GM21381 (cell line): ENCODE results near the gene GLCE.
"Not testable (repeated sequence)": the region's sequence is repeated elsewhere in the genome, so short reads cannot be mapped to it uniquely, and the experiment has no call there.

Experiments
- ATAC-seq: cut with Tn5 transposase; IDR thresholded peaks from one replicate; pipeline ENCODE4 v1.9.1; 2021; ENCODE audit warnings: mild to moderate bottlenecking, moderate library complexity; ENCODE audit not compliant: unreplicated experiment

Gene GLCE

DNA sequence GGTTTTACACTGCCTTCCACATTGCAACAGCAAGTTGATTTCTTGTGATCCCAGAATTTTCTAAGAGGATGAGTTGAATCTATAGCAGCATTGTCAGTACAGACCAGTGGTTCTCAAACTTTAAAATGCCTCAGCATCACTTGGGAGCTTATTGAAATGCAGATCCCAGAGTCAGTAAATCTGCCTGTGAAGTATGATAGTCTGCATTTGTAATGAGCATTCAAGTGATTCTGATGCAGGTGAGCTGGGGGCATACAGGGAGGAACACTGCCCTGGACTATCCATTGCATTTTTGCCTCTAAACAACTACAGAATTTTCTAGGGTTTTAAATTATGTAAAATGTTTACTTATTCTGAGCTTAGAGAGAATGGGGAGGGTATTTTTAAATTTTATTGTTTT, 110.8 kb downstream of the GLCE start:
- ATAC-seq: no peak

DNA sequence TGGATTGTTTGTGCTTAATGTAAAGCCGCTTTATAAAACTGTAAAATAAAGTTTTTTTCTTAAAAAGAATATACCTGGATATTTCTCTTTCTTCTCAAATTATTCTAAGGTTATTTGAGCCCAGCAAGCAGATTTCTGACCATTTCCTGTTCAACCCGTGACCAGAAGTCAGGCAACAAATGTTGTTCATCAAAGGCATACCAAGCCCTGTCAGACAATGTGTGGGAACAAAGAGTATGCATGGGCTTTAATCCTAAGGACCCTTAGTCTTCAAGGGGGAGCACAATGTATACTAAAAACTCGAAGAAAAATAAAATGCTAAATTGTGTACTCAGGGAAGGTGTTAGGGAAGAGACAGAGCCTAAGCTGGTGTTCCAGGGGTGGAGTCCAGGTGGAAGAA, 111.7 kb downstream of the GLCE start:
- no peak for ATAC-seq

DNA sequence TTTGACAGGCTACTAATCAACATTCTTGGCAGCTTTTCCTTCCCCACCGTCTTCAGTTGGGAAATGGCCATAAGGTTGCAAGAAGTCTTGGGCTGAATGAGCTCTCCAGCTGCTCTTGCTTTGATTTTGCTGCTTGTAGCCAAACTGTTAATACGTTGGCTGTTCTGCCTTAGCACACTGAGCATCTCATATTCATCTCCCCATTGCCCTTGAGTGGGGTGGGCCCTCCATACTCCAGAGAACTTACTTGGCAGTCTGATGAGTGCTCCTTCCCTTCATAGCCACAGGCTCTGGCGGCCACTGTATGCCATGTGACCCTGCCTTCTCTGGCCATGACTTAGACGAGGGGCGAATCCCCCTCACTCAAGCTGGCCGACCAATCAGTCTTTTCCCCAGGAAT, 112.5 kb downstream of the GLCE start:
- ATAC-seq: no peak

DNA sequence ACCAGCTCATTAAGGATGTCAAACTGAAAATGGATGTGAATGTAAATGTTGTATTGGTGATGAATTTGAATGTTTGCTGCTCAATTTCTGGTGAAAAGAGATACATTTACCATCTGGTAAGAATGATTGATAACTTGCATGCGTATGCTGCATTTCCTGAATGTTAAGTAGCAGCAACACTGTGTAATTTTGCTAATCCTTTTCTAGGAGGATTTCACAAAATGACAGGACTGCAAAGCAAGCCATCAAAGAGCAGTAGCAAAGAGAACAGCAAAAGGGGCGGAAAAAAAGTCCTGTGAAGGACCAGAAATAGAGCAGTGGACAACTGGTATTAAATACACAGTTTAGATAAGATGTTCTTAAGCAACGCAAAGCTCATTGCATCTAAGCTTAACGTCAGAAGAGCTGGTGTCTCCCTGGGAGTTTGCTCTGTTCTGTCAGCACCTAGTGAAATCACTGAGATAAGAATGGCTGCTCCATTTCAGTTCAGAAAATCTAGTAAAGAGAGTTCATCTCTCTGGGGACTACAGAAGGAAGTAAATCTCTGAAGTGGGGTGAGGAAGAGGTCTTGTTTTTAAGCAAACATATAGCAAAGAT, 114.7 kb downstream of the GLCE start:
- no peak for ATAC-seq

DNA sequence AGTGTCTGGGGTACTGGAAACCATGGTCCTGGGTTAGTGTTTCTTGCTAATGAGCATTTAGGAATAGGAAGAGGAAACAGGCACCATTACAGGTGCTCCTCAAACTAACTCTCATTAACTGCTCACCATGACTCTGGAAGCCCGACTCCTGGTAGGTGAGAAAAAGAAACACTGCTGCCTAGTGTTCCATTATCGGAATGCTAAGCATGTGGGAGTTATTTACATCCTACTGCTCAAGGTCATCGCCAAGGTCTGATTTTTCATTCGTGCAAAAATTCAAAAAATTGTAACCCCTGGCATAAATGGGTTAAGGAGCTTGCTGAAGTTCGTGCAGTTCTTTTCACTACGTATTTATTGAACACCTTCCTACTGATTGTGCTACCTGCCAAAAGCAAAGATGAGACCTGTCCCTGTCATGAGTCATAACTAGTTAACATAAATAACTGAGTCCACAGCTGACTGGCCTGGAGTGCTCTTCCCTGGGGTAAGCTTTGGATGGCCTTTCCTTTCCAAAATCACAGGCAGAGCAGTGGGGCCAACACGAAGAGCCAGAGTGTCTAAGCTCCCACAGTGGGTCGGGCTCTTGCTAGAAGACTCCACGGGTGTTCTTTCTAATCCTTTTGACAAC, 115.6 kb downstream of the GLCE start:
- no peak for ATAC-seq

DNA sequence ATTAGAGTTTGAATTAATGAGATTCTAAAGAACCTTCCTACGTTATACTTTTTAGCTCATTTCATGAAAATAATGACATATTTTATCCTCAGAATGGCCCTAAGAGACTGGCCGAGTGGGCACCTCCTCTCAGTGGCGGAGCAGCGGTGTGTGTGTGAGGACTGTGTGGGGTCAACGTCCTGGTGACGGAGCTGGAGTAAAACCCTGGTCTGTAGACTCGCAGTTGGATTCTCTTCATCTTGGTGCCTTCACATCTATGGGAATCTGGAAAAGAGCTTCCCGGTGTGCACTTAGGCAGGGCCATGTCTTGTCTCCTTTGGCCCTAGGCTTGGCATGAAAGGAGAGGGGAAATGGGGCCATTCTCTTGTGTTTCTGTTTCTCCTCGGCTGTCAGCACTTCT, 116.9 kb downstream of the GLCE start:
- no peak for ATAC-seq

DNA sequence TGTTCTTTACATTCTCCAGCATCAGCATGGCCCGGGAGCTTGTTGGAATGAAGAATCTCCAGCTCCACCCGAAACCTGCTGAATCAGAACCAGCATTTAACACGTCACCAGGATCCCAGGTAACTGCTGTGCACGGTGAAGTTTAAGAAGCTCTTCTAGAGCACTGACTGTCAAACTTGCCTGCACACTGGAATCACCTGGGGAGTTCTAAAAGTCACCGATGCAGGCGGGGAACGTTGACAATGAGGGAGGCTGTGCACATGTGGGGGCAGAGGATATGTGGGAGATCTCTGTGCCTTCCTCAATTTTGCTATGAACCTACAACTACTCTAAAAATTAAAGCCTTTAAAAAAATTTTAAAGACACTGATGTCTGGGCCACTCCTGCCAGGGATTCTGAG, 119.2 kb downstream of the GLCE start:
- no peak for ATAC-seq

DNA sequence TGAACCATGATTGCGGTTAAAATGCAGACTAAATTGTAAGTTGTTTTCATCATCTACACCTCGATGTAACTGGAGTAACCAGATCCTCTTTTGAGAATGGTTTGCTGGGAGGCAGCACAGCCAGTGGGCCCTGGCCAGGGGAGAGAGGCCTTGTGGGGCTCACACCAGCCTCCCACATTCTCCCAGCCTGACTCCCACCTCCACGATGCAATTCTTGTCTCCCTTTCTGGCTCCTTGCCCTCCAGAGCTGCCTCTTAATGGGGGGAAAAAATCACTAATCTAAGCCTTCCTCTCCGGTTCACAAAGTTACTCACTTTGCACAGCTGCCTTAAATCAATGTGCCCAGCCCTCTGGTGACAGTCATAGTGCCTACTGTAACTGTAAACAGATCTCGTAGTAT, 120.3 kb downstream of the GLCE start:
- no peak for ATAC-seq

DNA sequence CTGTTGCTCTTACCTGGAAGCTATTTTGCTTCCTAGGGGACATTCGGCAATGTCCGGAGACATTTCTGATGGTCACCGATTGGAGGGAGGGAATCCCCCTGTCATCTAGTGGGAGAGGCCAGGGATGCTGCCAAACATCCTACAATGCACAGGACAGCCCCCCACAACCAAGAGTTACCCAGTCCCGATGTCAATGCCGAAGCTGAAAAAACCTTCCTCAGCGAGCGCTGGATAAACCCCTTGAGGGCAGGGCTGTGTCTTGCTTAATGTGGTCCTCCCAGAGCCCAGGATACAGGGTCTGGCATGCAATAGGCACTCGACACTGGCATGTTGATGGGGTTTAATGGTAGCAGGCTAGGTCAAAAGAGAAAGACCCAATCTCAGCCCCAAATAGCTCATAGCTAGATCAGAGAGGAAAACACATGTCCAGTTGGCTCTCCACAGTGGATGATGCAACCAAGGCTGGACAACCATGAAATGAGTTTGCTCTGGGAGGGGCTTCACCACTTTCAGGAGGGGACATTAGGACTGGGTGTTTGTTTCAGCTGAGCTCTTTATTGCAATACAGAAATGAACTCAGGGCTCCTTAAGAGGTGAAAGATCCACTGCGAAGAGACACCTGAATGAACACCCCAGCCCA, 121.8 kb downstream of the GLCE start:
- no peak for ATAC-seq

DNA sequence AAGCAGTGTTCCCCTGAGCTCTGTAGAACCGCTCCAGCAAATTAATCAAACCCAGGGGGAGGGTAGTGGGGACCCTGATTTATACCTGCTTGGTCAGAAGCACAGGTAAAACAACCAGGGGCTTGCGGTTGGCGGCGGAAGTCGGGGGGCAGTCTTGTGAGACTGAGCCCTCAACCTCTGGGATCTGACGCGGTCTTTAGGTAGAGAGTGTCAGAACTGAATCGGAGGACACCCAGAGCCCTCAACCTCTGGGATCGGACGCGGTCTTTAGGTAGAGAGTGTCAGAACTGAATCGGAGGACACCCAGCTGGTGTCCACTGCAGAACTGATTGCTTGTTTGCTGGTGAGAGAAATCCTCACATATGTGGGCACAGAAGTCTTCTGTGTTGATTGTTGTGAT, 125.4 kb downstream of the GLCE start:
- ATAC-seq: no peak

DNA sequence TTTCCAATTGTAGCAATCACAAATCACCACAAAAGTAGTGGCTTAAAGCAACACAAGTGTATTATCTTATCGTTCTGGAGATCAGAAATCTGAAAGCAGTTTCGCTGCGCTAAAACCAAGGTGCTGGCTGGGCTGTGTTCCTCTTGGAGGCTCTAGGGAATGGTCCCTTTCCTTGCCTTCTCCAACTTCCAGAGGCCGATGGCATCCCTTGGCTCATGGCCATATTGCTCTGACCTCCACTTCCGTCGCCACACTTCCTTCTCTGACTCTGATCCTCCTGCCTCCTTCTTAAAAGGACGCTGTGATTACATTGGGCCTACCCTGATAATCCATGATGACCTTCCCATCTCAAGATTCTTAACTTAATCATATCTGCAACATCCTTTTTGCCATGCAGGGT, 127.6 kb downstream of the GLCE start:
- ATAC-seq: no peak

DNA sequence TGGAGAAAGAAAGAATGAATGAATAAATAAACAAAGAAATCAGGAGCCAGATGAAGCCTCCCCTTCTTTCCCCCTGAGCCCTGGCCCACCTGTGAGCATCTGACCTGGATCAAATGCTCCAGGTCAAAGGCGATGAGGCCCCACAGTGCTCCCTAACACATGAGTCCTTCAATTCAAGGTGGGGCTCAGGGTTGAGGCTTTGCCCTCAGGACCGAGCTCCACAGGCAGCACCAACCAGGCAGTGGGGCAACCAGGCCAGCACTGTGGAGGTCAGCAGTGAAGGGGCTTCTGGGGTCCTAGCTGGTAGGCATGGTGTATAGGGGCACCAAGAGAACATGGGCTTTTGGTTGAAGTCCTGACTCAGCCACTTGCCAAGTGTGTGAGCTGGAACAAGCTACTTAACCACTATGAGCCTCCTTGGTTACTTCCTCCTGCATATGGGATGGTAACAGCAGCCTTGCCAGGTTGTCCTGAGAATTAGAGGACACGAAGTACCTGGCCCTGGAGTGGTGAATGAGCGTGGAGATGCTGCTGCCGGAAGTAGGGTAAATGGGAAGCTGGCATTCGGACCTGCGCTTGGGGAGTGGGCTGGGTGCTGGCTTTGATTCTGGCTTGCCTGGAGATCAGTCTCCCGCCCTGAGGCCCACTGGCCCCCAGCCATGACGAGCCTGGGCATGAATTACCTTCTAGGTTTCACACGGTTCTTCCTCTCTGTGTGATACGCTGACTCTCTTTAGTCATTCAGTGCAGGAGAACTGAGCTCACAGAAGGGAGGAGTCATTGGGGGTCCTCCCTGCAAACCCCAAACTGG, 128.3 kb downstream of the GLCE start:
- ATAC-seq: no peak

DNA sequence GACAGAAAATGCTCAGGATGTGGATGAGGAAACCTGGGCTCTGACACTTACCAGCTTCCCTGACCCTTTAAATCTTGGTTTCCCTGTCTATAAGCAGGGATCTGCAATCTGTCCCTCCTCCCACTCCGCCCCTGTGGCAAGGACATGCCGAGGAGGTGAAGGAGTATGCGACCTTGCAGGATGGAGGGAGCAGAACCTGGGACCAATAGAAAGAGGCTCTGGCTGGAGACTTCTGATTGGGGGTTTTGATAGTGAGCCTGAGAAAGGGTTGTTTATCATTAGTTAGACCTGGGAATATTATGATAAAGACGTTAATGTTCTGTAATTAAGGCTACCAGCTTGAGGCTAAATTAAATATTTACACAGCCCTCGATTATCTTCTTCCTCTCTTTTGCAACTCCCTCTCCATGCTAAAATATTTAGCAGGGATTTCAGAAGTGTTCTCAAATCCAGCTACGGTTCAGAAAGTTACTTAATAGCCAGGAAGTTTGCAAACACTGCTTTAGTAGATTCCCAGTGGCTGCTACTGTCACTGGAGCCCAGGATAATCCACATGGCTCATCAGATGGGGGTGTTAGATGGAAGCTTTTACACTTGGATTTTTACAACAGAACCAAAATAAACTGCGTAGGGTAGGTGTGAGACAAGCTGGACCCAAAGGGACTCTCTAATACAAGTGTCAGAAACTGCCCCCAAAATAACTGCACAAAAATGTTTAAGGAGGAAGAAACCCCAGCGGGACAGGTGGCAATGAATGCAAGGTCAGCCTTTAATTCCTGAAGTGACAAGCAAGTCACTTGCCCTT, 129.1 kb downstream of the GLCE start:
- no peak for ATAC-seq

DNA sequence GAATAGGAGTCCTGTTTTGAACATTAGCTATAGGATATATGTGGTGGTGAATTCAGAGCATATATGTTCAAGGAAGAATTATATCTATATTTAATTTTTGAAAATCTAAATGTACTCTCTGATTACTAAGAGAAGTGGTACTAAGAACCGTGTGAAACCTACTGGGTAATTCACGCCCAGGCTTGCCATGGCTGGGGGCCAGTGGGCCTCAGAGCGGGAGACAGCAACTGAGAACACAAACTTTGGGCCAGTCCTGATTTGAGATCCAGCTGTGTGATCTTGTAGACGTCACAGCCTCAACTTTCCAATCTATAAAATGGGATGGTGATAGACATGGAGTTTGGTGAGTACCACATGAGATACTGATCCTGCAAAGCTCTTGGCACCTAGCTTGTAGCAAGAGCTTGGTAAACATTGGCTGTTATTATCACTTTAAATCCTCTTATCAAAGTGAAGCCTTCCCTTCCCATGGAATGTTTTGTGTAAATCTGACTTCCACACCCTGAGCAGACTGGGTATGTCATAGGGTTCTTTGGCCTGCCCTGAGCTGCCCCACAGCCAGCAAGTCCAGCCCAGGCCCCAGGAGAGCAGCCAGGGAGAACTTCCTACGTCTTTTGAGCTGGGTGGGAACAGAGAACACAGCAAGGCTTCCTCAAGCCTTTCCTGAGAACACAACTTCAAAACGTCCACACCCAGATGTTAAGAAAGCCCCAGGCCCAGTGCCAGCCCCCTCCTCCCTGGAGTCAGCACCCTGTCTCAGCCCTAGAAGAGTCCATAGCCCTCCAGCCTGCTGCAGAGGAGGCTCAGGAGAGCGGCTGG, 130.1 kb downstream of the GLCE start:
- no peak for ATAC-seq

DNA sequence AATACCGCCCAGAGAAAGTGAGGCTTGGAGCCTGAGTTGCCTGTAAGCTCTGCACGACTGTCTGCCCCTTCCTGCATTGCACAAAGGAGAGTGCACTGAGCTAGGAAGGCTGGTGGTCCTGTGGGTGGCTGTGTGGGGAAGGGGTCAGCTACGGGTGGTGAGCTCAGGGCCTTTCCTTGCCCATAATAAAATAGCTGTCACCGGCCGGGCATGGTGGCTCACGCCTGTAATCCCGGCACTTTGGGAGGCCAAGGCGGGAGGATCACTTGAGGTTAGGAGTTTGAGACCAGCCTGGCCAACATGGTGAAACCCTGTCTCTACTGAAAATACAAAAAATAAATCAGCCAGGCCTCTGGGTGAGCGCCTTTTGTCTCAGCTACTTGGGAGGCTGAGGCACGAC, 131.2 kb downstream of the GLCE start:
- ATAC-seq: not testable (repeated sequence)

DNA sequence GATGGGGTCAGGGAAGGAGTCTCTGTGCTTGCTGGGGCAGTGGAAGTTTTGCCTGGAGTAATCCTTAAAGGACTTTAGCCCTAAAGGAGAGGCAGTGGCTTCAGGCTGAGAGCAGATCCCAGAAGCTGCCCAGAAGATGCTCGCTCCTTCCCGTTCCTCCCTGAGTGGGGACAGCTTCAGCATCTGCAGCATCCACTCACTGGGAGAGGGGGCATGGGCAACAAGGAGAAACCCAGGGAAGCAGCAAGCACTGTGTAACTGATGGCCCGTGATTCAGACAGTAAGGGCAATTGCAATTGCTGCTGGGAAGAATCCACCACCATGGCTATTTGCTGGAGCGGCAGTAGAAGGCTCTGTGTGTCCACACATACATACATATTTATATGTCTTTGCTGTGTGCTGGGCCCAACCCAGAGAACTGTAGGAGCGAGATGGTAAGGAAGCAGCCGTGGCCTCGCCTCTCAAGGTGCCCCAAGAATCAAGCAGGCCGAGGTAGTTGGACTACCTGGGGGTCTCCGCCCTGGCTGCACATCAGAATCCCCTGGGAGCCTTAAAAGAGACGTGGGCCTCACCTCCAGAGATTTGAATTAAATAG, 132.5 kb downstream of the GLCE start:
- no peak for ATAC-seq

DNA sequence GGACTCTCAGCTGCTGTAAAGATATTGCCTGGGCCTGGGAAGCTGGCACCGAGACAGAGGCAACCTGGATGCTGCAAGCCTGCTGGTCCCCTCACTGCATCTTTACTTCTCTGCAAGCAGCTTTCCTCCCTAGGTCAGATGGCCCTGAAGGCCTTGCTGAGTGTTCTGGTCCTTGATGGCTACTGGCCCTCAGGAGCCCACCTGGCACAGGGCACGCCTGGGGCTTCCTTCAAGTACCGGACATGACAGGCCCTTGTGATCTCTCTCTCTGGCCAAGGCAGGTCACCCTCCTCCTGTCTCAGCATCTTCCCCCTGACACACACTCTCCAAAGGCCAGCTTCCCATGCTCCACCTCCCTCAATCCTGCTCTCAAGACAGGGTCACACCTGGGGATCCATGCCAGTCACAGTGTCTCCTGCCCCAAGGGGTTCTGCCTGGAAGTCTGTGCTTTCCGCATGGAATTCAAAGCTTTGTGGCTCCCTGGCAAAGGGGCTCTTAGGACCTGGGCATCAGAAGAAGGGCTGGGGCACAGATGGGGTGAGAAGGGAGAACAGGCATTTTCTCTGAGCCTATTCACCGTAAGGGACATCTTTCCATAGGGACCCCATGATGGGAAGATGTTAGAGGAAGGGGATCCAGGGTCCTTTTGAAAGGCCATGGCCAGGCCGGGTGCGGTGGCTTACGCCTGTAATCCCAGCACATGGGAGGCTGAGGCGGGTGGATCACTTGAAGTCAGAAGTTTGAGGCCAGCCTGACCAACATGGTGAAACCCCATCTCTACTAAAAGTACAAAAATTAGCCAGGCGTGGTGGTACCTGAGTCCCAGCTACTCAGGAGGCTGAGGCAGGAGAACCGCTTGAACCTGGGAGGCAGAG, 133.5 kb downstream of the GLCE start:
- ATAC-seq: no peak

DNA sequence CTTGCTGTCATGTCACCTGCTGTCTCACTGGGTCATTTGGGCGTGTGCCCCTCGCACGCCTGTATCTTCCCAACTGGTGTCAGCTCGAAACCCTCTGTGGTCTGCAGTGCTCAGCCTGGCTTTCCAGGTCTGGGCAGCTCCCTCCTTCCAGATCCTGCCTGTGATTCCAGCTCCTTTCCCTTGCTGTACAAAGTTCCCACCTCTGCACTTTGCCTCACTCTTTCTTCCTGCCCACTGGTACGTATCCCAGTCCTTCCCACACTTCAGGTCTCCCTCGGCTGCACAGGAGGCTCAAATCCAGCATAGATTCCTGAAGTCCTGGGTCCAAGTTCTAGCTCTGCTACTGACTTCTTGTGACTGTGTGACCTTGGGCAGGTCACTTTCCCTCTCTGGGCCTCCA, 136.2 kb downstream of the GLCE start:
- ATAC-seq: no peak
